ENCODE measurements around the gene RAF1.

GRCh38 chr3:12553921-12554391 is 110.0 kb downstream of the RAF1 start:
- TF ChIP-seq POLR2A (IDR thresholded peaks at IDR 0.05) = no peak
- TF ChIP-seq, protein P1, sequence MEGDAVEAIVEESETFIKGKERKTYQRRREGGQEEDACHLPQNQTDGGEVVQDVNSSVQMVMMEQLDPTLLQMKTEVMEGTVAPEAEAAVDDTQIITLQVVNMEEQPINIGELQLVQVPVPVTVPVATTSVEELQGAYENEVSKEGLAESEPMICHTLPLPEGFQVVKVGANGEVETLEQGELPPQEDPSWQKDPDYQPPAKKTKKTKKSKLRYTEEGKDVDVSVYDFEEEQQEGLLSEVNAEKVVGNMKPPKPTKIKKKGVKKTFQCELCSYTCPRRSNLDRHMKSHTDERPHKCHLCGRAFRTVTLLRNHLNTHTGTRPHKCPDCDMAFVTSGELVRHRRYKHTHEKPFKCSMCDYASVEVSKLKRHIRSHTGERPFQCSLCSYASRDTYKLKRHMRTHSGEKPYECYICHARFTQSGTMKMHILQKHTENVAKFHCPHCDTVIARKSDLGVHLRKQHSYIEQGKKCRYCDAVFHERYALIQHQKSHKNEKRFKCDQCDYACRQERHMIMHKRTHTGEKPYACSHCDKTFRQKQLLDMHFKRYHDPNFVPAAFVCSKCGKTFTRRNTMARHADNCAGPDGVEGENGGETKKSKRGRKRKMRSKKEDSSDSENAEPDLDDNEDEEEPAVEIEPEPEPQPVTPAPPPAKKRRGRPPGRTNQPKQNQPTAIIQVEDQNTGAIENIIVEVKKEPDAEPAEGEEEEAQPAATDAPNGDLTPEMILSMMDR (IDR thresholded peaks at IDR 0.05) = no peak
